DOHH2 (cell line): Measurements from ENCODE around the gene IMMT.

Experiments used
- CTCF ChIP-seq: fragments of 200-600 bp; sonication (generic); IDR thresholded peaks from one replicate; pipeline ENCODE4 v1.5.1; 2014; ENCODE audit warnings: antibody characterized with exemption, mild to moderate bottlenecking, low read depth, low read length; ENCODE audit not compliant: poor library complexity, severe bottlenecking
- EZH2phosphoT487 ChIP-seq: fragments of 200-600 bp; sonication (generic); IDR thresholded peaks from 2 replicates; pipeline ENCODE4 v1.6.1; 2017; ENCODE audit warnings: borderline replicate concordance, mild to moderate bottlenecking, antibody characterized with exemption, low read length, moderate library complexity, mixed read lengths

- no peak for TF ChIP-seq CTCF
- TF ChIP-seq EZH2phosphoT487, result no peak
These were observed 55.3 kb downstream of the IMMT start for GRCh38 chr2:86139981-86140380.
